ENCODE results near the gene ERF. TPM values are rescaled to one million over a fixed set of nuclear protein-coding genes. Genes with fewer than 3 reads are reported as not detected.

The ERF gene
- polyA plus RNA-seq, 1 donor from 2014 or later: 3.8 TPM

DNA sequence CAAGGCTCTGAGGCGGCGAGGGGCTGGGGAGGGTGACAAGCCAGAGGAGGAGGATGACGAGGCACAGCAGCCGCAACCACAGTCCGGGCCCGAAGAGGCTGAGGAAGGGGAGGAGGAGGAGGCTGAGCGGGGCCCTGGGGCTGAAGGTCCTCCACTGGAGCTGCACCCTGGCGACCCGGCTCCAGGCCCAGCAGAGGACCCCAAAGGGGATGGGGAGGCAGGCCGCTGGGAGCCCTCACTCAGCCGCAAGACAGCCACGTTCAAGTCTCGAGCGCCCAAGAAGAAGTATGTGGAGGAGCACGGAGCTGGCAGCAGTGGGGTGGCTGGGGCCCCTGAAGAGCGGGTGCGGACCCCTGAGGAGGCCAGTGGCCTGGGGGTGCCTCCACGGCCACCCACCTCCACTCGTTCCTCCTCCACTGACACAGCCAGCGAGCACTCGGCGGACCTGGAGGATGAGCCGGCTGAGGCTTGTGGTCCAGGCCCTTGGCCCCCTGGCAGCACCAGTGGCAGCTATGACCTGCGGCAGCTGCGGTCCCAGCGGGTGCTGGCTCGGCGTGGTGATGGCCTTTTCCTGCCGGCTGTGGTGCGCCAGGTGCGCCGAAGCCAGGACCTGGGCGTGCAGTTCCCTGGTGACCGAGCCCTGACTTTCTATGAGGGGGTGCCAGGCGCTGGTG lies 17.1 kb upstream of the ERF start:
- Histone ChIP-seq H3K9ac (ENCODE audit: low read length) (no peak overlapping the region), H2AFZ (ENCODE audit: low read depth, low read length) (no peak overlapping the region), H4K20me1 (ENCODE audit: insufficient read depth) (no peaks in the 10 kb centered on the region), H3F3A (ENCODE audit: insufficient read depth, low read length, poor library complexity, severe bottlenecking) (no peaks in the 10 kb centered on the region), H3K9me2 (ENCODE audit: insufficient read depth, low read length) (no peaks in the 10 kb centered on the region), H3K79me2 (replicated peaks; ENCODE audit: insufficient read depth, low read length) (peaks cover 42% of the 10 kb centered on the region), H3K27me3 (ENCODE audit: insufficient read depth, low read depth, low read length) (no peaks in the 10 kb centered on the region), H3K9me3 (ENCODE audit: low read length) (no peaks in the 10 kb centered on the region), H3K4me2 (ENCODE audit: low read length) (no peak overlapping the region), H3K4me3 (ENCODE audit: low read length) (no peak overlapping the region), H3K27ac (ENCODE audit: low read length) (no peak overlapping the region), H3K36me3 (ENCODE audit: insufficient read depth, low read length) (peaks cover 6% of the 10 kb centered on the region)
- TF ChIP-seq POLR2AphosphoS5 (IDR thresholded peaks at IDR 0.05) (no peak), EP300 (conservative IDR thresholded peaks at IDR 0.05; ENCODE audit: poor library complexity, severe bottlenecking) (no peak), TAF1 (IDR thresholded peaks at IDR 0.05; ENCODE audit: low read depth) (no peak)
- TF ChIP-seq, protein P1, sequence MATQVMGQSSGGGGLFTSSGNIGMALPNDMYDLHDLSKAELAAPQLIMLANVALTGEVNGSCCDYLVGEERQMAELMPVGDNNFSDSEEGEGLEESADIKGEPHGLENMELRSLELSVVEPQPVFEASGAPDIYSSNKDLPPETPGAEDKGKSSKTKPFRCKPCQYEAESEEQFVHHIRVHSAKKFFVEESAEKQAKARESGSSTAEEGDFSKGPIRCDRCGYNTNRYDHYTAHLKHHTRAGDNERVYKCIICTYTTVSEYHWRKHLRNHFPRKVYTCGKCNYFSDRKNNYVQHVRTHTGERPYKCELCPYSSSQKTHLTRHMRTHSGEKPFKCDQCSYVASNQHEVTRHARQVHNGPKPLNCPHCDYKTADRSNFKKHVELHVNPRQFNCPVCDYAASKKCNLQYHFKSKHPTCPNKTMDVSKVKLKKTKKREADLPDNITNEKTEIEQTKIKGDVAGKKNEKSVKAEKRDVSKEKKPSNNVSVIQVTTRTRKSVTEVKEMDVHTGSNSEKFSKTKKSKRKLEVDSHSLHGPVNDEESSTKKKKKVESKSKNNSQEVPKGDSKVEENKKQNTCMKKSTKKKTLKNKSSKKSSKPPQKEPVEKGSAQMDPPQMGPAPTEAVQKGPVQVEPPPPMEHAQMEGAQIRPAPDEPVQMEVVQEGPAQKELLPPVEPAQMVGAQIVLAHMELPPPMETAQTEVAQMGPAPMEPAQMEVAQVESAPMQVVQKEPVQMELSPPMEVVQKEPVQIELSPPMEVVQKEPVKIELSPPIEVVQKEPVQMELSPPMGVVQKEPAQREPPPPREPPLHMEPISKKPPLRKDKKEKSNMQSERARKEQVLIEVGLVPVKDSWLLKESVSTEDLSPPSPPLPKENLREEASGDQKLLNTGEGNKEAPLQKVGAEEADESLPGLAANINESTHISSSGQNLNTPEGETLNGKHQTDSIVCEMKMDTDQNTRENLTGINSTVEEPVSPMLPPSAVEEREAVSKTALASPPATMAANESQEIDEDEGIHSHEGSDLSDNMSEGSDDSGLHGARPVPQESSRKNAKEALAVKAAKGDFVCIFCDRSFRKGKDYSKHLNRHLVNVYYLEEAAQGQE (IDR thresholded peaks at IDR 0.05; ENCODE audit: borderline replicate concordance): no peak

DNA sequence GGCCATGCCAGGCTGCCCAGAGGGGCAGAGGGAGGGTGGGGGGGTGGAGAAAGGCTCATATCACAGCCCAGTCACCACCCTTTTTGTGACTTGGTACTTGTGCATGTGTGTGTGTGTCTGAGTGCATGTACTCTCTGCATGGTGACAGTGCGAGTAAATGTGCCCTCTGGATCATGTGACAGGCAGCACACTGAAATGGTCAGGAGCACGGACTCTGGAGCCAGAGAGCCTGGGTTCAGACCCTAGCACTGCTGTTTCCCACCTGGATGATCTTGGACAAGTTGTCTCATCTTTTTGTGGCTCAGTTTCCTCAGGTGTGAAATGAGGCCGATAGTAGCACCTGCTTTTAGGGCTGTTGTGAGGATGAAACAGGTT lies 16.1 kb upstream of the ERF start:
- Histone ChIP-seq H2AFZ (ENCODE audit: low read depth, low read length) (no peak overlapping the region), H3K9ac (ENCODE audit: low read length) (peak overlapping the region; percentile 93), H3K79me2 (replicated peaks; ENCODE audit: insufficient read depth, low read length) (peaks cover 42% of the 10 kb centered on the region), H3K4me3 (ENCODE audit: low read length) (peak overlapping the region; percentile 73), H3K9me2 (ENCODE audit: insufficient read depth, low read length) (no peaks in the 10 kb centered on the region), H3F3A (ENCODE audit: insufficient read depth, low read length, poor library complexity, severe bottlenecking) (no peaks in the 10 kb centered on the region), H3K4me2 (ENCODE audit: low read length) (no peak overlapping the region), H3K27me3 (ENCODE audit: insufficient read depth, low read depth, low read length) (no peaks in the 10 kb centered on the region), H3K27ac (ENCODE audit: low read length) (peak overlapping the region; percentile 12), H4K20me1 (ENCODE audit: insufficient read depth) (no peaks in the 10 kb centered on the region), H3K9me3 (ENCODE audit: low read length) (no peaks in the 10 kb centered on the region), H3K36me3 (ENCODE audit: insufficient read depth, low read length) (peaks cover 6% of the 10 kb centered on the region)
- TF ChIP-seq EP300 (conservative IDR thresholded peaks at IDR 0.05; ENCODE audit: poor library complexity, severe bottlenecking) (no peak), POLR2AphosphoS5 (IDR thresholded peaks at IDR 0.05) (no peak), RAD21 (conservative IDR thresholded peaks at IDR 0.05) (no peak), TAF1 (IDR thresholded peaks at IDR 0.05; ENCODE audit: low read depth) (no peak)
- TF ChIP-seq, protein P1 (IDR thresholded peaks at IDR 0.05; ENCODE audit: borderline replicate concordance): no peak
